ENCODE data around the gene AIF1L. TPM values are rescaled to one million over a fixed set of nuclear protein-coding genes. Genes with fewer than 3 reads are reported as not detected.
A peak's percentile ranks its signal among the peaks of the same experiment; 100 is the strongest.

Gene AIF1L
- total RNA-seq, 1 experiment from 2014 or later: 103 TPM

- TF ChIP-seq CTCF (IDR thresholded peaks at IDR 0.05) (no peak), E2F1 (CRISPR knock-in tag; IDR thresholded peaks at IDR 0.05) (peak; percentile 38), HMGA2 (CRISPR knock-in tag; IDR thresholded peaks at IDR 0.05) (no peak), AR (CRISPR knock-in tag; IDR thresholded peaks at IDR 0.05) (peak; percentile 66; the same call in 1 of the 2 replicates), NFATC4 (CRISPR knock-in tag; IDR thresholded peaks at IDR 0.05) (no peak), GTF2I (CRISPR knock-in tag; conservative IDR thresholded peaks at IDR 0.05) (no peak), NFE2L1 (CRISPR knock-in tag; IDR thresholded peaks at IDR 0.05) (peak; percentile 66; the same call in 1 of the 2 replicates), TEAD4 (CRISPR knock-in tag; IDR thresholded peaks at IDR 0.05) (no peak), GRHL2 (CRISPR knock-in tag; IDR thresholded peaks at IDR 0.05; ENCODE audit: insufficient replicate concordance, severe bottlenecking) (no peak), E2F4 (CRISPR knock-in tag; IDR thresholded peaks at IDR 0.05; ENCODE audit: borderline replicate concordance, low read depth) (0 out of 2 replicates have a peak, but pooled peaks have one; percentile 55), ZSCAN18 (CRISPR knock-in tag; IDR thresholded peaks at IDR 0.05) (no peak), ZNF512 (CRISPR knock-in tag; IDR thresholded peaks at IDR 0.05; ENCODE audit: borderline replicate concordance) (no peak), IRF2 (CRISPR knock-in tag; IDR thresholded peaks at IDR 0.05; ENCODE audit: borderline replicate concordance, low read depth) (no peak), MLX (CRISPR knock-in tag; IDR thresholded peaks at IDR 0.05) (no peak), ZNF532 (CRISPR knock-in tag; IDR thresholded peaks at IDR 0.05; ENCODE audit: borderline replicate concordance) (no peak), ZNF232 (CRISPR knock-in tag; IDR thresholded peaks at IDR 0.05) (peak; percentile 91; the same call in 1 of the 2 replicates), NFYB (CRISPR knock-in tag; conservative IDR thresholded peaks at IDR 0.05; ENCODE audit: low read depth) (peak; percentile 81), MAX (CRISPR knock-in tag; IDR thresholded peaks at IDR 0.05) (peak; percentile 88), ZNF121 (CRISPR knock-in tag; IDR thresholded peaks at IDR 0.05) (no peak), ELF4 (CRISPR knock-in tag; IDR thresholded peaks at IDR 0.05; ENCODE audit: low read depth) (no peak), TEAD1 (CRISPR knock-in tag; IDR thresholded peaks at IDR 0.05) (peak; percentile 85; the same call in 1 of the 2 replicates), ZNF317 (CRISPR knock-in tag; IDR thresholded peaks at IDR 0.05; ENCODE audit: borderline replicate concordance, low read depth) (no peak)
Measured at GRCh38 chr9:131125288-131126058, 29.1 kb downstream of the AIF1L start, which contains the start of gene NUP214 (continued).
